ENCODE results near the gene TOPAZ1. TPM values are rescaled to one million over a fixed set of nuclear protein-coding genes. Genes with fewer than 3 reads are reported as not detected.

Gene TOPAZ1
- total and polyA plus RNA-seq, 2 of the 4 experiments (the other 2 are of a cell fraction), result not detected

DNA sequence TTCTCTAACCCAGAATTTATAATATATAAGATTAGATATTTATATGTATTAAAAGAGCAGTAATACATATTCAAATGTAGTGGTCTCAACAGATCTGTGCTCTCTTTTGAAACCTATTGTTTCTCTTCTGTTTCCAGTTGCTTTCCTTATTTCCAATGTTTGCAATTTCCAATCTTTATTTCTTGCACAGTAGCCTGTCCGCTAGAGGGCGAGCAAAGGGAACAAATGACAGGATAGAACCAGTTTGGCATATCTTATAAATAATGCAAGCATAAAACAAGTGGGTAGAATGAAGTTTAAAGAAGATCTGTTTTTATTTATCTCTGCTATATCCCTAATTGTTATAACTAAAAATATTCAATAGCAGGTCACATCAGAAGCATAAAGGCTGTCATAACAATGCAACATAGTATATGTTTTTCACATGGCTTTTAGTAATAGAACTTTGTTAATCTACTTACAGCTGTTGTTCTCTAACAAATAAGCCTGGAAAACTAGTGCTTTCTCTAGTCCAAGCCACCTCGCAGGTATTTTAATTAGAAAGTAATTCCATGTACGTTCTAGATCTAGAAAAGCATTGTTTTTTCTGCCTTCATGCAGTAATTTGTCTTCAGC is 81.8 kb downstream of the TOPAZ1 start:
- no peak overlapping the region for H3K4me2 ChIP-seq (ENCODE audit: low read depth, low read length)
- ATAC-seq (ENCODE audit: low read depth) (peak; percentile 86), DNase-seq (peak; percentile 71)
- no peak overlapping the region for H2AK5ac ChIP-seq (ENCODE audit: low read depth, low read length)
- H2BK120ac ChIP-seq (ENCODE audit: low read depth, low read length), result no peak overlapping the region
- no peaks in the 10 kb centered on the region for H4K20me1 ChIP-seq (ENCODE audit: insufficient read depth, low read length)
- no peak for TF ChIP-seq POLR2A (IDR thresholded peaks at IDR 0.05; ENCODE audit: low read depth, low read length)
- TF ChIP-seq RAD21 (IDR thresholded peaks at IDR 0.05; ENCODE audit: low read length), result peak; percentile 86
- TF ChIP-seq MAZ (IDR thresholded peaks at IDR 0.05; ENCODE audit: borderline replicate concordance, low read depth, low read length), result no peak
- TF ChIP-seq MAFK (IDR thresholded peaks at IDR 0.05; ENCODE audit: low read depth, low read length), result no peak
- TF ChIP-seq ELK1 (IDR thresholded peaks at IDR 0.05; ENCODE audit: borderline replicate concordance, low read depth, low read length), result no peak
- TF ChIP-seq, protein P1, sequence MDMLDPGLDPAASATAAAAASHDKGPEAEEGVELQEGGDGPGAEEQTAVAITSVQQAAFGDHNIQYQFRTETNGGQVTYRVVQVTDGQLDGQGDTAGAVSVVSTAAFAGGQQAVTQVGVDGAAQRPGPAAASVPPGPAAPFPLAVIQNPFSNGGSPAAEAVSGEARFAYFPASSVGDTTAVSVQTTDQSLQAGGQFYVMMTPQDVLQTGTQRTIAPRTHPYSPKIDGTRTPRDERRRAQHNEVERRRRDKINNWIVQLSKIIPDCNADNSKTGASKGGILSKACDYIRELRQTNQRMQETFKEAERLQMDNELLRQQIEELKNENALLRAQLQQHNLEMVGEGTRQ (IDR thresholded peaks at IDR 0.05; ENCODE audit: low read depth, low read length), result no peak
- peak; percentile 70 for TF ChIP-seq SMC3 (IDR thresholded peaks at IDR 0.05; ENCODE audit: low read depth, low read length)
- TF ChIP-seq RCOR1 (IDR thresholded peaks at IDR 0.05; ENCODE audit: insufficient replicate concordance, low read length), result no peak
- no peak for TF ChIP-seq RFX5 (IDR thresholded peaks at IDR 0.05; ENCODE audit: low read depth, low read length)
- no peak for TF ChIP-seq CHD1 (IDR thresholded peaks at IDR 0.05; ENCODE audit: low read depth, low read length)
- TF ChIP-seq CTCF (conservative IDR thresholded peaks at IDR 0.05; ENCODE audit: low read depth, low read length), result peak; percentile 88
- no peak for TF ChIP-seq BHLHE40 (IDR thresholded peaks at IDR 0.05; ENCODE audit: low read depth, low read length)
- TF ChIP-seq NFE2L2 (IDR thresholded peaks at IDR 0.05; ENCODE audit: low read depth, low read length), result no peak
- no peak for TF ChIP-seq MXI1 (IDR thresholded peaks at IDR 0.05; ENCODE audit: borderline replicate concordance, low read depth, low read length)
- no peaks in the 10 kb centered on the region for H3K36me3 ChIP-seq (ENCODE audit: control insufficient read depth, insufficient read depth, low read length)
- WGBS, 2 experiments (ENCODE audit: extremely low coverage in 2 of 2, insufficient read length in 1 of 2), result no CpG with 5 or more reads among the region's 4 CpGs
- H4K91ac ChIP-seq (ENCODE audit: insufficient read depth, low read depth, low read length), result no peak overlapping the region
- no peaks in the 10 kb centered on the region for H3K79me1 ChIP-seq (ENCODE audit: low read depth in 1 of 2, low read length in 2 of 2)
- CTCF ChIA-PET, result interaction anchor here (0.6 to 0.8 kb wide), 5 partner anchors 10 to 368 kb away, joined by 3 to 4 read pairs (median 3); partner anchors contain the start of gene TCAIM
- H3K27ac ChIP-seq (ENCODE audit: insufficient read depth, low read length), result no peak overlapping the region
- H3K27me3 ChIP-seq (ENCODE audit: control insufficient read depth, insufficient read depth, low read length), result peaks cover 3% of the 10 kb centered on the region; the same call in 1 of the 2 replicates
- H4K8ac ChIP-seq (ENCODE audit: low read depth in 2 of 2, low read length in 2 of 2), result no peak overlapping the region
- H3K4ac ChIP-seq (ENCODE audit: low read depth, low read length), result no peak overlapping the region
- no peak overlapping the region for H2BK5ac ChIP-seq (ENCODE audit: low read depth, low read length, poor library complexity, severe bottlenecking)
- no peak overlapping the region for H3K14ac ChIP-seq (replicated peaks; ENCODE audit: low read depth, low read length)
- no peaks in the 10 kb centered on the region for H3K4me1 ChIP-seq (ENCODE audit: control insufficient read depth, insufficient read depth, low read length)
- no peak overlapping the region for H3K4me3 ChIP-seq (ENCODE audit: insufficient read depth, low read depth, low read length)
- in situ Hi-C loops (cut with MboI; ENCODE audit: low sequenced_read_pairs) (no loop called here), dilution Hi-C loops (cut with HindIII; ENCODE audit: low sequenced_read_pairs, unreplicated experiment) (no loop called here), intact Hi-C loops (cut with micrococcal nuclease) (loop anchor here (1.0 to 5.0 kb wide), 4 partner anchors 153 to 302 kb away; partner anchors contain the start of gene ZNF197)
- POLR2A ChIA-PET (ENCODE audit: unreplicated experiment), result no interaction called here
- H2BK20ac ChIP-seq (ENCODE audit: low read depth, low read length), result no peak overlapping the region
- no peak overlapping the region for H3K18ac ChIP-seq (ENCODE audit: low read depth, low read length)
- H3K9me3 ChIP-seq (ENCODE audit: control insufficient read depth, insufficient read depth, low read length), result no peaks in the 10 kb centered on the region
- H3K9ac ChIP-seq (ENCODE audit: low read depth, low read length), result no peak overlapping the region
- no peak overlapping the region for H4K5ac ChIP-seq (ENCODE audit: low read depth, low read length)
- H2BK15ac ChIP-seq (ENCODE audit: low read depth, low read length), result no peak overlapping the region
- no peak overlapping the region for H3K23ac ChIP-seq (ENCODE audit: low read depth, low read length)
- H2AFZ ChIP-seq (replicated peaks; ENCODE audit: low read length, poor library complexity), result no peak overlapping the region
- no TSS peak for BruUV-seq (replicated peaks)
- H2AK9ac ChIP-seq (replicated peaks; ENCODE audit: low read depth, low read length, poor library complexity), result no peak overlapping the region
- H3K56ac ChIP-seq (ENCODE audit: extremely low read depth, insufficient read depth, low read length), result no peak overlapping the region
- H3K9me1 ChIP-seq (ENCODE audit: insufficient read depth, low read length), result no peaks in the 10 kb centered on the region

Measured in IMR-90 (cell line).